Measurements from ENCODE around the gene RORC.

RORC gene

GRCh38 chr1:151849126-151849525 is 17.5 kb upstream of the RORC start:
- TF ChIP-seq CTCF (IDR thresholded peaks at IDR 0.05): no peak
- Histone ChIP-seq H3K27ac (no peak overlapping the region), H3K4me3 (no peak overlapping the region)
- DNase-seq (ENCODE audit: low spot score): no peak

DNA sequence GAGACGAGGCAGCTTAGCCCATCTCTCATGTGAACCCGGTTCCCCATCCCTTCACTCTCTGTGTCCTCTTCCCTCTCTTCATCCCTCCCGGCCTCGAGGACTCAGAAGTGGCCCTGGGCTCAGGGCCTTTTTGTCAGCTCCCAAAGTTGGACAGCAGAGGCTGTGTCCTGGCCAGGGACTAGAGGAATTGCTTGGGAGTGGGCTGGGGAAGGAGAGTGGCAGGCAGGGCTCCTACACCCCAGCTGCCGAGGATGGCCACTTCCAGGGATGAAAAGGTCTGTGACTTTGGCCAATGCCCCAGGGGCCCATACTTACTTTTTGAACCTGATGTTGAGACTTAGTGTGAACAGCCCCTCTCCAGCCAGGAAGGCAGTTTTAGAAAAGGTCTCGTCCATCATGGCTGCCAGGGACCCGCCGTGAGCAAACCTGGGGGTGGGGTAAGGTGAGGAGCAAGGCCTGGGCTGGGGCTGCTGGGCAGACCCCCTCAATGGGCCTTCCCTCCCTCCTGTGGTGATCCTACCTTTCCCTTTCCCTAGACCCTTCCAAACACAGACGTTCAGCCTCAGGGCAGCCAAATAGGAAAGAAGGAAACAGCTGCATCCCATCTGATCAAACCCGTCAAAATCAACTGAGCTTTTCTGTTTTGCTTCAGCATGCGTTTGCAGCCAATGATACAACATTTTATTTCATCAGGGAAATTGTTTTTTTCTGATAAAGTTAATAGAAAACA is 16.4 kb upstream of the RORC start:
- Histone ChIP-seq H3K4me3 (no peak overlapping the region), H3K27ac (no peak overlapping the region)
- TF ChIP-seq CTCF (IDR thresholded peaks at IDR 0.05): no peak
- no peak for DNase-seq (ENCODE audit: low spot score)

DNA sequence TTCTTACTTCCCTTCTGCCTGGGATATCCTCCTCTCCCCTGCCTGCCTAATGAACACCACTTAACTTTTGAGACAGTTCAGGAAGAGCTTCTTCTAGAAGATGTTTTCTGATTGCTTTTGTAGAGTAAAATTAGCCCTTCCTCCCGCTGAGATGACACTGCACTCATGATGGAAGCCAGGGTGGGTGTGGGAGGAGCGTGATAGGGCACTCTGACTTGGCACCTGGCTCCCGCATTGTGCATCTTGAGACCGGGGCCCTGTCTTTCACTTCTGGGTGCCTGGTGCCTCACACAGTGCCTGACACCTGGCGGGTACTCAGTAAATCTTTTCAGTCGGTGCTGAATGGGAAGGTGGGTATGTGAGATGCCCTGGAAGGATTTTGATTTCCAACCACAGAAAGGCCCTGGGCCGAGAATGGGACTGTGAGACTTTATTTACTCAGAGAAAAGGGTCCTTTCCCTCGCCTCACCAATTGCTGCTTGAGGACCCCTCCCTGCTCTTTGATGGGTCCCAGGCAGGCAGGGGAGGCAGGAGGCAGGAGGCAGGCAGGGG is 15.2 kb upstream of the RORC start:
- DNase-seq (ENCODE audit: low spot score): no peak
- H3K27ac ChIP-seq: no peak overlapping the region
- H3K4me3 ChIP-seq: no peak overlapping the region
- TF ChIP-seq CTCF (IDR thresholded peaks at IDR 0.05): no peak

GRCh38 chr1:151846062-151846568 is 14.5 kb upstream of the RORC start:
- H3K27ac ChIP-seq: no peak overlapping the region
- H3K4me3 ChIP-seq: no peak overlapping the region

DNA sequence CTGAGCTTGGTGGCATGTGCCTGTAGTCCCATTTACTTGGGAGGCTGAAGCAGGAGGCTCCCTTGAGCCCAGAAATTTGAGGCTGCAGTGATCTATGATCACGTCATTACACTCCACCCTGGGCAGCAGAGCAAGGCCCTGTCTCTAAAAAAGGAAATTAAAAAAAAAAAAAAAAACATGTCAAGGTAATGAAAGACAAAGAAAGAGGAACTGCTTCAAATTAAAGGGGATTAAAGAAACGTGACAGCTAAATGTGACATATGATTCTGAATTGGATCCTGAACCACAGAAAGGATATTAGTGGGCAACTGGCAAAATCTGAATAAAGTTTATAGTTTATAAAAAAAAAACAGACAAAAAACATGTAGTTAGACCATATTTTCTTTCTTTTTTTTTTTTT is 11.8 kb upstream of the RORC start:
- no peak for DNase-seq (ENCODE audit: low spot score)
- no peak for TF ChIP-seq CTCF (IDR thresholded peaks at IDR 0.05)
- Histone ChIP-seq H3K27ac (no peak overlapping the region), H3K4me3 (no peak overlapping the region)

More at GRCh38 chr1:151846062-151846568, 14.5 kb upstream of the RORC start:
- no peak for TF ChIP-seq CTCF (IDR thresholded peaks at IDR 0.05)
- no peak for DNase-seq (ENCODE audit: low spot score)

GRCh38 chr1:151841141-151841540 is 9.5 kb upstream of the RORC start:
- no peak for DNase-seq (ENCODE audit: low spot score)
- Histone ChIP-seq H3K27ac (no peak overlapping the region), H3K4me3 (no peak overlapping the region)

More at GRCh38 chr1:151841141-151841540, 9.5 kb upstream of the RORC start:
- no peak for TF ChIP-seq CTCF (IDR thresholded peaks at IDR 0.05)

Measured in coronary artery (tissue), 2 donors.